SKM-1 treated with dmso at 0.1 percent for 144 hours (cell line): Measurements from ENCODE around the gene FOXL1.
"Not testable (repeated sequence)": the region's sequence is repeated elsewhere in the genome, so short reads cannot be mapped to it uniquely, and the experiment has no call there.

ENCODE experiments used
- DNase-seq: peaks from one replicate; lab custom pipeline; 2025; ENCODE audit not compliant: unreplicated experiment; lab: John Stamatoyannopoulos, UW

Gene FOXL1

GRCh38 chr16:86579268-86580062 is 1.1 kb downstream of the FOXL1 start:
- no peak for DNase-seq

GRCh38 chr16:86580063-86580790 is 1.9 kb downstream of the FOXL1 start:
- no peak for DNase-seq

- DNase-seq = no peak
Observed at GRCh38 chr16:86580791-86581170, 2.4 kb downstream of the FOXL1 start.

GRCh38 chr16:86581458-86581857 is 3.1 kb downstream of the FOXL1 start:
- no peak for DNase-seq

GRCh38 chr16:86584071-86584685 is 5.8 kb downstream of the FOXL1 start:
- DNase-seq = no peak

- DNase-seq = no peak
Observed at GRCh38 chr16:86584726-86585721, 6.7 kb downstream of the FOXL1 start.

GRCh38 chr16:86585821-86586611 is 7.7 kb downstream of the FOXL1 start:
- no peak for DNase-seq

- no peak for DNase-seq
Observed at GRCh38 chr16:86587487-86587886, 9.1 kb downstream of the FOXL1 start.

- not testable (repeated sequence) for DNase-seq
Observed at GRCh38 chr16:86587955-86588354, 9.6 kb downstream of the FOXL1 start.

GRCh38 chr16:86590501-86591144 is 12.3 kb downstream of the FOXL1 start:
- no peak for DNase-seq

- no peak for DNase-seq
Observed at GRCh38 chr16:86591270-86591669, 12.9 kb downstream of the FOXL1 start.

- DNase-seq = no peak
Observed at GRCh38 chr16:86593913-86594620, 15.7 kb downstream of the FOXL1 start.

GRCh38 chr16:86594721-86595120 is 16.4 kb downstream of the FOXL1 start:
- DNase-seq = no peak

- DNase-seq = no peak
Observed at GRCh38 chr16:86595983-86596605, 17.7 kb downstream of the FOXL1 start.

- DNase-seq = no peak
Observed at GRCh38 chr16:86597126-86597879, 19.0 kb downstream of the FOXL1 start.

GRCh38 chr16:86597880-86598606 is 19.7 kb downstream of the FOXL1 start:
- DNase-seq = no peak
